Mesenchymal stem cell (in vitro differentiated cells and primary cell): Measurements from ENCODE around the gene HOXD13.

Experiments
- DNase-seq: peaks from one replicate; pipeline ENCODE4 v3.0.0-alpha.2; 2013
- H2AFZ ChIP-seq: one replicate; pipeline ENCODE4 v1.6.1; 2013; ENCODE audit warnings: low read depth, mild to moderate bottlenecking, control low read depth, inconsistent platforms, low read length, moderate library complexity
- H2AK5ac ChIP-seq: 2 replicates; pipeline ENCODE4 v1.6.1; 2013; ENCODE audit warnings: low read length, moderate library complexity, mild to moderate bottlenecking, inconsistent platforms; ENCODE audit not compliant: severe bottlenecking
- H2BK120ac ChIP-seq: one replicate; pipeline ENCODE4 v1.6.1; 2013; ENCODE audit warnings: low read depth, mild to moderate bottlenecking, inconsistent platforms, low read length, moderate library complexity
- H2BK12ac ChIP-seq, 2 experiments: one replicate each; pipeline ENCODE4 v1.6.1; 2013; ENCODE audit warnings: inconsistent platforms in 2 of 2, low read length in 2 of 2, mild to moderate bottlenecking in 2 of 2, moderate library complexity in 2 of 2, control low read depth in 1 of 2
- H2BK15ac ChIP-seq: one replicate; pipeline ENCODE4 v1.6.1; 2013; ENCODE audit warnings: mild to moderate bottlenecking, low read depth, inconsistent platforms; ENCODE audit not compliant: poor library complexity, severe bottlenecking
- H2BK5ac ChIP-seq: 2 replicates; pipeline ENCODE4 v1.6.1; 2013; ENCODE audit warnings: low read depth, mild to moderate bottlenecking, low read length, control low read depth, inconsistent platforms; ENCODE audit not compliant: poor library complexity, severe bottlenecking
- H3K14ac ChIP-seq, 2 experiments: one replicate each; pipeline ENCODE4 v1.6.1; 2013; ENCODE audit warnings: inconsistent platforms in 2 of 2, low read length in 2 of 2, control low read depth in 1 of 2, mild to moderate bottlenecking in 1 of 2, moderate library complexity in 1 of 2
- H3K18ac ChIP-seq, 2 experiments: one replicate each; pipeline ENCODE4 v1.6.1; 2013; ENCODE audit warnings: inconsistent platforms in 2 of 2, low read length in 2 of 2, control low read depth in 1 of 2, low read depth in 1 of 2, mild to moderate bottlenecking in 1 of 2
- H3K23ac ChIP-seq, 2 experiments: one replicate each; pipeline ENCODE4 v1.6.1; 2013; ENCODE audit warnings: inconsistent platforms in 2 of 2, low read length in 2 of 2, mild to moderate bottlenecking in 2 of 2, moderate library complexity in 2 of 2, control low read depth in 1 of 2
- H3K27ac ChIP-seq: 2 replicates; pipeline ENCODE4 v1.5.1; 2013; ENCODE audit warnings: mild to moderate bottlenecking, moderate library complexity, low read length, control low read depth, inconsistent platforms; ENCODE audit not compliant: poor library complexity, severe bottlenecking
- H3K27me3 ChIP-seq, 2 experiments: 2 replicates each; pipeline versions ENCODE4 v1.6.1 to v1.7.0; 2013; ENCODE audit warnings: low read length in 2 of 2, mild to moderate bottlenecking in 2 of 2, moderate library complexity in 2 of 2, control low read depth in 1 of 2, inconsistent platforms in 1 of 2; ENCODE audit not compliant: control insufficient read depth in 1 of 2, insufficient read depth in 1 of 2
- H3K36me3 ChIP-seq, 2 experiments: 2 replicates each; pipeline versions ENCODE4 v1.6.1 to v1.7.0; 2013; ENCODE audit warnings: low read length in 2 of 2, control low read depth in 1 of 2, inconsistent platforms in 1 of 2, low read depth in 1 of 2, mild to moderate bottlenecking in 1 of 2; ENCODE audit not compliant: insufficient read depth in 2 of 2, control insufficient read depth in 1 of 2
- H3K4ac ChIP-seq, 2 experiments: one replicate each; pipeline ENCODE4 v1.6.1; 2013; ENCODE audit warnings: inconsistent platforms in 2 of 2, low read length in 2 of 2, mild to moderate bottlenecking in 2 of 2, moderate library complexity in 2 of 2, control low read depth in 1 of 2, low read depth in 1 of 2
- H3K4me1 ChIP-seq: 2 replicates; pipeline ENCODE4 v1.6.1; 2013; ENCODE audit warnings: low read depth, low read length, control low read depth; ENCODE audit not compliant: control insufficient read depth, insufficient read depth
- H3K4me2 ChIP-seq: 2 replicates; pipeline ENCODE4 v1.6.1; 2013; ENCODE audit warnings: low read length, mild to moderate bottlenecking, inconsistent platforms; ENCODE audit not compliant: poor library complexity, severe bottlenecking
- H3K4me3 ChIP-seq, 2 experiments: 2 replicates each; pipeline versions ENCODE4 v1.5.1 to v1.7.0; 2013; ENCODE audit warnings: low read length in 2 of 2, mild to moderate bottlenecking in 2 of 2, control low read depth in 1 of 2, low read depth in 1 of 2; ENCODE audit not compliant: insufficient read depth in 1 of 2
- H3K79me1 ChIP-seq: replicated peaks from 2 replicates; pipeline ENCODE4 v1.6.1; 2013; ENCODE audit warnings: mild to moderate bottlenecking, control low read depth, low read length, inconsistent platforms; ENCODE audit not compliant: poor library complexity, severe bottlenecking
- H3K9ac ChIP-seq: 2 replicates; pipeline ENCODE4 v1.7.0; 2013; ENCODE audit warnings: mild to moderate bottlenecking, low read length, moderate library complexity
- H3K9me3 ChIP-seq: 2 replicates; pipeline ENCODE4 v1.7.0; 2013; ENCODE audit warnings: mild to moderate bottlenecking, low read length; ENCODE audit not compliant: control insufficient read depth
- H4K8ac ChIP-seq: one replicate; pipeline ENCODE4 v1.6.1; 2013; ENCODE audit warnings: inconsistent platforms, mild to moderate bottlenecking, low read length, moderate library complexity
- H4K91ac ChIP-seq: one replicate; pipeline ENCODE4 v1.6.1; 2013; ENCODE audit warnings: mild to moderate bottlenecking, low read length, inconsistent platforms
- WGBS: methylation state at CpG from one replicate; pipeline ENCODE4 v1.1.7; 2013; ENCODE audit warnings: mixed read lengths; 5-methylcytosine and 5-hydroxymethylcytosine counted together

HOXD13 gene

DNA sequence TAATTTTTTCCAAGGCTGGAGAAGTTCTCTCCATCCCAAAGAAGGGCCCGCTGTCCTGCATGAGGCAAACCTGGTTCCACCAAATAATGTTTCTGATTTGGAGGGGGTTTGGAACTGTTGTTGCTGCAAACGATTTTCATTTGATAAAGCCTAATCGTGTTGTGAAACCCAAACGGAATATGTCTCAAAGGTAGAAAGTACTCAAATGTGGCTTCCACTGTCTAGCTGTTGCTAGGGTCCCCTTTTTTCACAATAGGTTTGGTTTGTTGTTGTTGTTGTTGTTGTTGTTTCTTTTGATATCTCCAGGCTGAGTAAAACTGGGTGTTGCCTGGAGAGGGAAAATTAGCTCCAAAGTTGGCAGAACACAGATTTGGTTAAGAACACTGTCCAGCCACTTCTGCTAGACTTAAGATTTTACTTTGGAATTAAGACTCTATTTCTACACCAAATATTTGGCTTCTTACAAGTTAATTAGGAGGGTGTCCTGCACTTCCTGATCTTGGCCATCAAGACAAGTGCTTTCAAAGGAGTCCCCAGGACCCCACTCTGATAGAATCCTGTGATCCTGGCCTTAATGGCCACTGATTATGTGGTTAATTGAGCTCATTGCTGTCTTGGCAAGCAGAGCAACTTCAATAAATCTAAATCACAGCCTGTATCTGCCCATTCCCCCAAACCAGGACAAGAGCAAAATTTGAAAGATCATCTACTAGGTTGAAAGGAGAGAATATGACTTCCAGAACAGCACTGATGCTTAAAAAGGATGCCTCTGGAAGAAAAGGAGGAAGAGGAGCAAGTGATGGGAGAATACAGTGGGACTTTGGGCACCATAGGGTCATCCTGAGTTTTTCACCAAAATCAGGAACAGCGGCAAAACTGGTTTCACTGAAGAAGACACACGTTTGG is 3.3 kb upstream of the HOXD13 start:
- H3K36me3 ChIP-seq = no peaks in the 10 kb centered on the region
- H3K27me3 ChIP-seq = peaks cover 91 to 96% of the 10 kb centered on the region in 2 experiments
- H3K23ac ChIP-seq = no peak overlapping the region
- no peak overlapping the region for H2AK5ac ChIP-seq
- H2BK5ac ChIP-seq = no peak overlapping the region
- no peak overlapping the region for H4K91ac ChIP-seq
- no peak overlapping the region for H3K18ac ChIP-seq
- no peak overlapping the region for H3K4ac ChIP-seq
- no peak overlapping the region for H3K9ac ChIP-seq
- no peak for DNase-seq
- no peak overlapping the region for H4K8ac ChIP-seq
- H2BK120ac ChIP-seq = no peak overlapping the region
- peaks cover 24% of the 10 kb centered on the region for H3K4me1 ChIP-seq
- H3K27ac ChIP-seq = no peak overlapping the region
- no peak overlapping the region for H3K14ac ChIP-seq
- H2BK15ac ChIP-seq = no peak overlapping the region
- H3K4me3 ChIP-seq = no peak overlapping the region
- H2AFZ ChIP-seq = no peak overlapping the region
- no peak overlapping the region for H2BK12ac ChIP-seq
- no peak overlapping the region for H3K4me2 ChIP-seq
- H3K9me3 ChIP-seq = no peaks in the 10 kb centered on the region
- no peaks in the 10 kb centered on the region for H3K79me1 ChIP-seq
- WGBS = 24% methylated on average over 6 of the region's 6 CpGs

DNA sequence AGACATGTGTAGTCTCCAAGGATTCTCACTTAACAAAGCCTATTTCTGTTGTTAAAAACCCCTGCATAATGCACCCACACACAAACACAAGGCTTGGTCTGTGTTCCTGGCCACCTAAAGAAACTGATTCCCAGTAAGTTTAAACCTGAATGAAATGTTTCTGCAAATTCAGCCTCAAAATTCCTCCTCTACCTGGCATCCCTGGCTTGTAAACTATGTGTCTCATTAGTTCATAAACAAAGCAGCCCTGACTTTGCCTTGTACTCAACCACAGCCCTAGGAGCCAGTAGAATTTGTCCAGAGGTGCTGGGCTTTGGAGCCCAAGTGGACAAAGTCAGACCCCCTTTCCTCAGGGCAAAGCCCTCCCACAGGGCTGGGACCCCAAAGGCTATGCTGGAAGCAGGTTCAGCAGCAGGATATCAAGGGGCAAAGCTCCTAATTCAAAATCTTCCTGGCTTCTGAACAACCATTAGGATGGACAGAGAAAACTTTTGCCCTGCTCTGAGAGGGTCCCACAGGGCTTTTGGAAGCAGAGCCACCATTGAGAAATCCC is 2.6 kb upstream of the HOXD13 start:
- Histone ChIP-seq H3K14ac (no peak overlapping the region), H3K4ac (no peak overlapping the region), H2AK5ac (no peak overlapping the region), H2AFZ (no peak overlapping the region), H3K9me3 (peaks cover under 1% of the 10 kb centered on the region), H3K23ac (no peak overlapping the region), H3K36me3 (no peaks in the 10 kb centered on the region), H3K9ac (no peak overlapping the region), H3K27ac (no peak overlapping the region), H3K4me3 (no peak overlapping the region), H4K91ac (no peak overlapping the region), H2BK5ac (no peak overlapping the region), H3K18ac (no peak overlapping the region), H2BK15ac (no peak overlapping the region), H3K27me3 (peaks cover 91 to 96% of the 10 kb centered on the region in 2 experiments), H3K4me2 (no peak overlapping the region), H2BK120ac (no peak overlapping the region), H4K8ac (no peak overlapping the region), H2BK12ac (no peak overlapping the region), H3K79me1 (no peaks in the 10 kb centered on the region), H3K4me1 (peaks cover 24% of the 10 kb centered on the region)
- DNase-seq = no peak

- H3K18ac ChIP-seq = no peak overlapping the region
- H3K27me3 ChIP-seq = peaks cover 91 to 96% of the 10 kb centered on the region in 2 experiments
- H3K14ac ChIP-seq = no peak overlapping the region
- no peak overlapping the region for H2BK12ac ChIP-seq
- no peak overlapping the region for H3K9ac ChIP-seq
- H2BK120ac ChIP-seq = no peak overlapping the region
- no peak for DNase-seq
- peaks cover 3% of the 10 kb centered on the region for H3K9me3 ChIP-seq
- no peak overlapping the region for H3K27ac ChIP-seq
- H2AK5ac ChIP-seq = no peak overlapping the region
- H2AFZ ChIP-seq = no peak overlapping the region
- H4K8ac ChIP-seq = no peak overlapping the region
- no peak overlapping the region for H3K4me3 ChIP-seq
- H3K79me1 ChIP-seq = no peaks in the 10 kb centered on the region
- no peaks in the 10 kb centered on the region for H3K36me3 ChIP-seq
- no peak overlapping the region for H4K91ac ChIP-seq
- H3K23ac ChIP-seq = no peak overlapping the region
- no peak overlapping the region for H3K4me2 ChIP-seq
- no peak overlapping the region for H3K4ac ChIP-seq
- H2BK15ac ChIP-seq = no peak overlapping the region
- 30% methylated on average over 4 of the region's 5 CpGs for WGBS
- H2BK5ac ChIP-seq = no peak overlapping the region
- H3K4me1 ChIP-seq = peaks cover 21% of the 10 kb centered on the region
Observed at GRCh38 chr2:176090862-176091261, 1.7 kb upstream of the HOXD13 start.

DNA sequence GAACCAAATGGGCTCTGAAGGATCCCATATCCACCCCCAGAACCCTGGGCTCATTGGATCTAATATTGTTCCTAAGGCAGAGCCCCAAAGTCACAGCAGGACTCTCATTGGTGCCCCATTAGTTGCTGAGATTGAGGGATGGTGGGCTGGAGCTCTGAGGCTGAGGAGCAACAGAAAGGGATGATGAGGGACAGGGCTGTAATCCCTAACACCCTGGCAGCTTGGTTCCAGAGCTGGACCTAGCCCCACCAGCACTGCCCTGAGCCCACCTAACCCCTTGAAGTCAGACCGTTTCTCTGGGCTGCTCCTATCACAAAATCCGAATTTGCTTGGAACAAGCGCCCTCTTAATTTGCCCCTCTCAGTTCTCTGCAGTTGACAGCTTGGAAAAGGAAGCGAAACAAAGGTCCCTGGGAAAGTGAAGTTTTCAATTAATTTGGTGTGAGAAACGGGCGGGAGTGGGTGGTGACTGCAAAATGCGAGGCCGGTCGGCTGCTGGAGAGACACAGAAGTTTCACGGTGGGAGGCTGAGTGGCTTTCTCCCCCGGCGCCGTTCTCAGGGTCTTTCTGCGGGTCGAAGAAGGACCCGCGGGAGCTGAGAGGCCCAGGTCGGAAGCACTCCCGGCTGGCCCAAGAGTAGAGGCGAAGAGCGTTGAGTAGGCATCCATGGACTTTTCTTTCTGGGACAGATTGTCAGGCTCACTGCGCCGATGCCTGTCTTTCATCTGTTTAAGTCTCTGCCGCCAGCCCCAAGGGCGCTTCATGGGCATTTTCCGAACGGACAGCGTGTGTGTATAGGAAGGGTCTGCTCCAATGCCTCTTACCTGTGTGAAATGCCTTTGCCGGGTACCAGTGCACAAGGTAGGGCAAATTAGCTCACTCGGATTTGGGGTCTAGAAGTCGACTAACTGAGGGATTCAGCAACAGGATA is 927 bp upstream of the HOXD13 start:
- Histone ChIP-seq H2BK5ac (no peak overlapping the region), H3K18ac (no peak overlapping the region), H2BK12ac (no peak overlapping the region), H2AK5ac (no peak overlapping the region), H2BK15ac (no peak overlapping the region), H3K9me3 (peaks cover 3% of the 10 kb centered on the region), H3K4me1 (peaks cover 16% of the 10 kb centered on the region), H3K9ac (no peak overlapping the region), H3K4ac (no peak overlapping the region), H2AFZ (no peak overlapping the region), H3K36me3 (no peaks in the 10 kb centered on the region), H2BK120ac (no peak overlapping the region), H3K14ac (no peak overlapping the region), H3K23ac (peak overlapping the region in 1 of 2 experiments; percentile 26), H3K79me1 (no peaks in the 10 kb centered on the region), H3K27me3 (peaks cover 89 to 96% of the 10 kb centered on the region in 2 experiments), H4K8ac (no peak overlapping the region), H3K4me3 (no peak overlapping the region), H3K27ac (no peak overlapping the region), H4K91ac (no peak overlapping the region), H3K4me2 (no peak overlapping the region)
- DNase-seq = no peak
- WGBS = 8% methylated on average over 31 of the region's 31 CpGs
